ENCODE results near the gene RHEBL1.

Gene RHEBL1

DNA sequence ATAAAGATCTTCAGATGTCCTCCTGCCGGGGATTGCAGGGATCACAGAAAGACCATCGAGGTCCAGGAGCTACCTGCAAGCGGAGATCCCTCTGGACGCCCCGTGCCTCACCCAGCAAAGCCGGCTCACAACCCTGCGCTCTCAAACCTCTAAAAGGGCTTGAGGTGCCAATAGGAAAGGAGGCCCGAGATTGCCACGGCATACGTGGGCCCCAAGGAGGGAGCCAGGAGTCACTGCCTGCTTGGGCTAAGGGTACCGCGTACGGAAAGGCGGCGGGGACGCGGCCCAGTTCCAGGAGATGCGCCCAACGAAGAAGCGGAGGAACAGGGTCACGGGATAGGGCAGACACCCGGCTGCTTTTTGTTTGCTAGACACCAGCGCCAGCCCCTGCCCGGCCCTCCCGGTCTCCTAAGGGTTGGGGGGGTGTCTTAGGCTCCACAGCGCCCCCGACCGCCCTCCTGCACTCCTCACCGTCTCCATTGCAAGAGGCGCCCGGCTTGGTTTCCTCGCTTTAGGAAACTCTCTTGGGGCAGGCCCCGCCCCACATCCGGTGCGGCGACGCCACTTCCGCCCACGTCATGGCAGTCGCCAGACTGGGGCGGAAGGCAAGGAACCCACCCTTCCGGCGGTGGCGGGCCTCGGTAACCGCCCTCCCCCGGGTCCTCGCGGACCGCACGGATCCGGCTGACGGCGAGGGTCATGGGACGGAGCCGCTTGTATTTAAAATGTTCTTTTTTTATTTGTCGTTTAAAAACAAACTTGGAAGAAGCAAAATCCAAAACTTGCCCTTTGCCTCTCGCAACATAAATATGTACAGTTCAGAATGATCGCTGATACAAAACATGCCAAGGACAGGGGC, 51.3 kb downstream of the RHEBL1 start, which contains the start of gene PRKAG1 (continued):
- TF ChIP-seq ZNF391 (tag by site-specific recombination; IDR thresholded peaks at IDR 0.05; ENCODE audit: borderline replicate concordance, low read depth), result peak; percentile 85; the same call in 1 of the 2 replicates
- peak; percentile 37; the same call in 1 of the 2 replicates for TF ChIP-seq ZNF76 (tag by site-specific recombination; IDR thresholded peaks at IDR 0.05; ENCODE audit: borderline replicate concordance, low read depth)
- 0 out of 2 replicates have a peak, but pooled peaks have one; percentile 7 for TF ChIP-seq ZNF184 (tag by site-specific recombination; IDR thresholded peaks at IDR 0.05)
- 0 out of 2 replicates have a peak, but pooled peaks have one; percentile 38 for TF ChIP-seq ZNF341 (tag by site-specific recombination; IDR thresholded peaks at IDR 0.05; ENCODE audit: low read depth)
- no peak for TF ChIP-seq ZNF426 (tag by site-specific recombination; IDR thresholded peaks at IDR 0.05)
- peak; percentile 83; the same call in 1 of the 2 replicates for TF ChIP-seq KLF16 (tag by site-specific recombination; IDR thresholded peaks at IDR 0.05)
- peak; percentile 89 for TF ChIP-seq KLF1 (tag by site-specific recombination; IDR thresholded peaks at IDR 0.05)
- peak; percentile 51; the same call in 1 of the 2 replicates for TF ChIP-seq EGR2 (tag by site-specific recombination; IDR thresholded peaks at IDR 0.05; ENCODE audit: low read depth)
- TF ChIP-seq, protein P1, sequence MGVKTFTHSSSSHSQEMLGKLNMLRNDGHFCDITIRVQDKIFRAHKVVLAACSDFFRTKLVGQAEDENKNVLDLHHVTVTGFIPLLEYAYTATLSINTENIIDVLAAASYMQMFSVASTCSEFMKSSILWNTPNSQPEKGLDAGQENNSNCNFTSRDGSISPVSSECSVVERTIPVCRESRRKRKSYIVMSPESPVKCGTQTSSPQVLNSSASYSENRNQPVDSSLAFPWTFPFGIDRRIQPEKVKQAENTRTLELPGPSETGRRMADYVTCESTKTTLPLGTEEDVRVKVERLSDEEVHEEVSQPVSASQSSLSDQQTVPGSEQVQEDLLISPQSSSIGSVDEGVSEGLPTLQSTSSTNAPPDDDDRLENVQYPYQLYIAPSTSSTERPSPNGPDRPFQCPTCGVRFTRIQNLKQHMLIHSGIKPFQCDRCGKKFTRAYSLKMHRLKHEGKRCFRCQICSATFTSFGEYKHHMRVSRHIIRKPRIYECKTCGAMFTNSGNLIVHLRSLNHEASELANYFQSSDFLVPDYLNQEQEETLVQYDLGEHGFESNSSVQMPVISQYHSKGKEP (tag by site-specific recombination; IDR thresholded peaks at IDR 0.05), result peak; percentile 22; the same call in 1 of the 2 replicates
- peak; percentile 84 for TF ChIP-seq ZNF660 (tag by site-specific recombination; IDR thresholded peaks at IDR 0.05)
- peak; percentile 98 for TF ChIP-seq ZNF335 (tag by site-specific recombination; conservative IDR thresholded peaks at IDR 0.05)
- TF ChIP-seq, protein P2, sequence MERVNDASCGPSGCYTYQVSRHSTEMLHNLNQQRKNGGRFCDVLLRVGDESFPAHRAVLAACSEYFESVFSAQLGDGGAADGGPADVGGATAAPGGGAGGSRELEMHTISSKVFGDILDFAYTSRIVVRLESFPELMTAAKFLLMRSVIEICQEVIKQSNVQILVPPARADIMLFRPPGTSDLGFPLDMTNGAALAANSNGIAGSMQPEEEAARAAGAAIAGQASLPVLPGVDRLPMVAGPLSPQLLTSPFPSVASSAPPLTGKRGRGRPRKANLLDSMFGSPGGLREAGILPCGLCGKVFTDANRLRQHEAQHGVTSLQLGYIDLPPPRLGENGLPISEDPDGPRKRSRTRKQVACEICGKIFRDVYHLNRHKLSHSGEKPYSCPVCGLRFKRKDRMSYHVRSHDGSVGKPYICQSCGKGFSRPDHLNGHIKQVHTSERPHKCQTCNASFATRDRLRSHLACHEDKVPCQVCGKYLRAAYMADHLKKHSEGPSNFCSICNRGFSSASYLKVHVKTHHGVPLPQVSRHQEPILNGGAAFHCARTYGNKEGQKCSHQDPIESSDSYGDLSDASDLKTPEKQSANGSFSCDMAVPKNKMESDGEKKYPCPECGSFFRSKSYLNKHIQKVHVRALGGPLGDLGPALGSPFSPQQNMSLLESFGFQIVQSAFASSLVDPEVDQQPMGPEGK (tag by site-specific recombination; IDR thresholded peaks at IDR 0.05), result peak; percentile 95
- TF ChIP-seq ZNF843 (tag by site-specific recombination; IDR thresholded peaks at IDR 0.05), result peak; percentile 42; the same call in 1 of the 2 replicates
- TF ChIP-seq ZNF449 (tag by site-specific recombination; IDR thresholded peaks at IDR 0.05), result peak; percentile 92
- no peak for TF ChIP-seq ZNF707 (tag by site-specific recombination; IDR thresholded peaks at IDR 0.05)
- peak; percentile 87; the same call in 1 of the 2 replicates for TF ChIP-seq ZFP37 (tag by site-specific recombination; IDR thresholded peaks at IDR 0.05)
- TF ChIP-seq ZNF302 (tag by site-specific recombination; IDR thresholded peaks at IDR 0.05; ENCODE audit: low read depth), result no peak
- TF ChIP-seq ZNF398 (tag by site-specific recombination; IDR thresholded peaks at IDR 0.05), result peak; percentile 94
- TF ChIP-seq, protein P3, sequence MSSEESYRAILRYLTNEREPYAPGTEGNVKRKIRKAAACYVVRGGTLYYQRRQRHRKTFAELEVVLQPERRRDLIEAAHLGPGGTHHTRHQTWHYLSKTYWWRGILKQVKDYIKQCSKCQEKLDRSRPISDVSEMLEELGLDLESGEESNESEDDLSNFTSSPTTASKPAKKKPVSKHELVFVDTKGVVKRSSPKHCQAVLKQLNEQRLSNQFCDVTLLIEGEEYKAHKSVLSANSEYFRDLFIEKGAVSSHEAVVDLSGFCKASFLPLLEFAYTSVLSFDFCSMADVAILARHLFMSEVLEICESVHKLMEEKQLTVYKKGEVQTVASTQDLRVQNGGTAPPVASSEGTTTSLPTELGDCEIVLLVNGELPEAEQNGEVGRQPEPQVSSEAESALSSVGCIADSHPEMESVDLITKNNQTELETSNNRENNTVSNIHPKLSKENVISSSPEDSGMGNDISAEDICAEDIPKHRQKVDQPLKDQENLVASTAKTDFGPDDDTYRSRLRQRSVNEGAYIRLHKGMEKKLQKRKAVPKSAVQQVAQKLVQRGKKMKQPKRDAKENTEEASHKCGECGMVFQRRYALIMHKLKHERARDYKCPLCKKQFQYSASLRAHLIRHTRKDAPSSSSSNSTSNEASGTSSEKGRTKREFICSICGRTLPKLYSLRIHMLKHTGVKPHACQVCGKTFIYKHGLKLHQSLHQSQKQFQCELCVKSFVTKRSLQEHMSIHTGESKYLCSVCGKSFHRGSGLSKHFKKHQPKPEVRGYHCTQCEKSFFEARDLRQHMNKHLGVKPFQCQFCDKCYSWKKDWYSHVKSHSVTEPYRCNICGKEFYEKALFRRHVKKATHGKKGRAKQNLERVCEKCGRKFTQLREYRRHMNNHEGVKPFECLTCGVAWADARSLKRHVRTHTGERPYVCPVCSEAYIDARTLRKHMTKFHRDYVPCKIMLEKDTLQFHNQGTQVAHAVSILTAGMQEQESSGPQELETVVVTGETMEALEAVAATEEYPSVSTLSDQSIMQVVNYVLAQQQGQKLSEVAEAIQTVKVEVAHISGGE (tag by site-specific recombination; conservative IDR thresholded peaks at IDR 0.05; ENCODE audit: low read depth), result peak; percentile 96
